ENCODE data around the gene CD82. TPM values are rescaled to one million over a fixed set of nuclear protein-coding genes. Genes with fewer than 3 reads are reported as not detected.
"Not testable (repeated sequence)": the region's sequence is repeated elsewhere in the genome, so short reads cannot be mapped to it uniquely, and the experiment has no call there.

Gene CD82
- total RNA-seq, 2 experiments from 2014 or later = 239 to 272 TPM

GRCh38 chr11:44637487-44637886 lies 72.0 kb downstream of the CD82 start:
- ChIA-PET POLR2A (no interaction called here), CTCF (no interaction called here)
- intact Hi-C loops (cut with DNase I, micrococcal nuclease) = no loop called here
- Mint-ChIP-seq H3K9me3 (ENCODE audit: low read depth) (peaks cover 7% of the 10 kb centered on the region), H3K36me3 (ENCODE audit: low read depth) (no peaks in the 10 kb centered on the region), H3K4me3 (no peak overlapping the region), H3K27ac (no peak overlapping the region), H3K4me1 (no peaks in the 10 kb centered on the region), H3K27me3 (peaks cover 16% of the 10 kb centered on the region)
- no peak for DNase-seq
- ATAC-seq = no peak

DNA sequence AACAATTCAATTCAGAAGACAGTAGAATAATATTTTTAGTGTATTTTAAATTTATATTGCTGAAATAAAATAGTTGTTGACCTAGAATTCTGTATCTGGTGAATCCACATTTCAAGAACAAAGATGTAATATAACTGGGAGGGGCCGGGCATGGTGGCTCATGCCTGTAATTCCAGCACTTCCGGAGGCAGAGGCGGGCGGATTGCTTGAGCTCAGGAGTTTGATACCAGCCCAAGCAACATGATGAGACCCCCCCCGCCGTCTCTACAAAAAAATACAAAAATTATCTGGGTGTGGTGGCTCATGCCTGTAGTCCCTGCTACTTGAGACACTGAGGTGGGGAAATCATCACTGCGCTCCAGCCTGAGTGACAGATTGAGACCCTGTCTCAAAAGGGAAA lies 72.6 kb downstream of the CD82 start:
- no peak for DNase-seq
- Mint-ChIP-seq H3K4me1 (no peaks in the 10 kb centered on the region), H3K4me3 (no peak overlapping the region), H3K36me3 (ENCODE audit: low read depth) (no peaks in the 10 kb centered on the region), H3K9me3 (ENCODE audit: low read depth) (peaks cover 12% of the 10 kb centered on the region), H3K27me3 (peaks cover 18% of the 10 kb centered on the region), H3K27ac (no peak overlapping the region)
- ATAC-seq = no peak
- POLR2A ChIA-PET = no interaction called here
- CTCF ChIA-PET = no interaction called here
- intact Hi-C loops (cut with DNase I, micrococcal nuclease) = no loop called here

GRCh38 chr11:44643217-44643616 lies 77.8 kb downstream of the CD82 start:
- Mint-ChIP-seq H3K4me1 (no peaks in the 10 kb centered on the region), H3K4me3 (no peak overlapping the region), H3K27ac (no peak overlapping the region), H3K36me3 (ENCODE audit: low read depth) (no peaks in the 10 kb centered on the region), H3K9me3 (ENCODE audit: low read depth) (peaks cover 21% of the 10 kb centered on the region), H3K27me3 (peaks cover 13% of the 10 kb centered on the region)
- intact Hi-C loops (cut with DNase I, micrococcal nuclease) = no loop called here
- POLR2A ChIA-PET = no interaction called here
- CTCF ChIA-PET = interaction anchor here (0.6 kb wide), 1 partner anchor 36 kb away, joined by 3 read pairs; no protein-coding TSS in a partner anchor
- DNase-seq = no peak
- ATAC-seq = no peak

GRCh38 chr11:44645827-44646226 lies 80.4 kb downstream of the CD82 start:
- ChIA-PET CTCF (interaction anchor here (0.6 to 1.0 kb wide), 3 partner anchors 130 to 1126 kb away, joined by 3 to 4 read pairs (median 3); no protein-coding TSS in a partner anchor), POLR2A (no interaction called here)
- ATAC-seq (no peak), DNase-seq (no peak)
- H3K27me3 Mint-ChIP-seq = peaks cover 23% of the 10 kb centered on the region
- no peaks in the 10 kb centered on the region for H3K4me1 Mint-ChIP-seq
- H3K4me3 Mint-ChIP-seq = no peak overlapping the region
- intact Hi-C loops (cut with DNase I, micrococcal nuclease) = no loop called here
- H3K9me3 Mint-ChIP-seq (ENCODE audit: low read depth) = peaks cover 21% of the 10 kb centered on the region
- no peak overlapping the region for H3K27ac Mint-ChIP-seq
- H3K36me3 Mint-ChIP-seq (ENCODE audit: low read depth) = no peaks in the 10 kb centered on the region

DNA sequence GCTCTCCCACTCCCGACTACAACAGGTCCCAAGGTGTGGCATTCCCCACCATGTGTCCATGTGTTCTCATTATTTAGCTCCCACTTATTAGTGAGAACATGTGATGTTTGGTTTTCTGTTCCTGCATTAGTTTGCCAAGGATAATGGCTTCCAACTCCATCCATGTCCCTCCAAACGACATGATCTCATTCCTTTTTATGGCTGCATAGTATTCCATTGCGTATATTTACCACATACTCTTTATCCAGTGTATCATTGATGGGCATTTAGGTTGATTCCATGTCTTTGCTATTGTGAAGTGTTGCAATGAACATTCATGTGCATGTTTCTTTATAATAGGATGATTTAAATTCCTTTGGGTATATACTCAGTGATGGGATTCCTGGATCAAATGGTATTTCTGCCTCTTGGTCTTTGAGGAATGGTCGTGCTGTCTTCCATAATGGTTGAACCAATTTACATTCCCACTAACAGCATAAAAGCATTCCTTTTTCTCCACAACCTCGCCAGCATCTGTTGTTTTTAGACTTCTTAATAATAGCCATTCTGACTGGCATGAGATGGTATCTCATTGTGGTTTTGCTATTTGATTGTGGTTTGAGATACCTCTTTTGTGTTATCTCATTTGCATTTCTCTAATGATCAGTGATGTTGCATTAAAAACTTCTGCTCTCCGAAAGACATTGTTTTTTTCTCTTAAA lies 81.9 kb downstream of the CD82 start:
- CTCF ChIA-PET = interaction anchor here (1.5 kb wide), 1 partner anchor 31 kb away, joined by 4 read pairs; no protein-coding TSS in a partner anchor

DNA sequence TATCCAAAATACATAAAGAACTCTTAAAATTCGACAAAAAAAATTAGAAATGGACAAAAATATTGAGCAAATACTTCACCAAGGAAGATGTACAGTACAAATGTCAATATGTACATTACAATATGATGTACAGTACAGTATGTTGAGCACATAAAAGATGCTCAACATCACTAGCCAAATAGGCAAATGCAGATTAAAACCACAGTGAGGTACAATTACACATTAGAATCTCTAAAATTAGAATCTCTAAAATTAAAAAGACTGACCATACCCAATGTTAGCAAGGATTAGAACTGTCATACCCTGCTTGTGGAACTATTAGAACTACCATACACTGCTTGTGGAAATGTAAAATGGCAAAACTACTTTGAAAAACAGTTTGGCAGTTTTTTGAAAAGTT lies 82.6 kb downstream of the CD82 start:
- DNase-seq (no peak), ATAC-seq (no peak)
- H3K27me3 Mint-ChIP-seq = peaks cover 27% of the 10 kb centered on the region
- intact Hi-C loops (cut with DNase I, micrococcal nuclease) = no loop called here
- no peak overlapping the region for H3K27ac Mint-ChIP-seq
- CTCF ChIA-PET = interaction anchor here (1.5 kb wide), 1 partner anchor 31 kb away, joined by 4 read pairs; no protein-coding TSS in a partner anchor
- POLR2A ChIA-PET = no interaction called here
- H3K4me3 Mint-ChIP-seq = no peak overlapping the region
- peaks cover 8% of the 10 kb centered on the region for H3K9me3 Mint-ChIP-seq (ENCODE audit: low read depth)
- no peaks in the 10 kb centered on the region for H3K4me1 Mint-ChIP-seq
- H3K36me3 Mint-ChIP-seq (ENCODE audit: low read depth) = no peaks in the 10 kb centered on the region

More for the DNA sequence above, 81.9 kb downstream of the CD82 start:
- intact Hi-C loops (cut with DNase I, micrococcal nuclease); H3K27ac Mint-ChIP-seq; H3K4me1 Mint-ChIP-seq; ATAC-seq; H3K4me3 Mint-ChIP-seq; POLR2A ChIA-PET; H3K36me3 Mint-ChIP-seq (ENCODE audit: low read depth); DNase-seq: not testable (repeated sequence)
- H3K9me3 Mint-ChIP-seq (ENCODE audit: low read depth) = peaks cover 14% of the 10 kb centered on the region
- peaks cover 27% of the 10 kb centered on the region for H3K27me3 Mint-ChIP-seq

DNA sequence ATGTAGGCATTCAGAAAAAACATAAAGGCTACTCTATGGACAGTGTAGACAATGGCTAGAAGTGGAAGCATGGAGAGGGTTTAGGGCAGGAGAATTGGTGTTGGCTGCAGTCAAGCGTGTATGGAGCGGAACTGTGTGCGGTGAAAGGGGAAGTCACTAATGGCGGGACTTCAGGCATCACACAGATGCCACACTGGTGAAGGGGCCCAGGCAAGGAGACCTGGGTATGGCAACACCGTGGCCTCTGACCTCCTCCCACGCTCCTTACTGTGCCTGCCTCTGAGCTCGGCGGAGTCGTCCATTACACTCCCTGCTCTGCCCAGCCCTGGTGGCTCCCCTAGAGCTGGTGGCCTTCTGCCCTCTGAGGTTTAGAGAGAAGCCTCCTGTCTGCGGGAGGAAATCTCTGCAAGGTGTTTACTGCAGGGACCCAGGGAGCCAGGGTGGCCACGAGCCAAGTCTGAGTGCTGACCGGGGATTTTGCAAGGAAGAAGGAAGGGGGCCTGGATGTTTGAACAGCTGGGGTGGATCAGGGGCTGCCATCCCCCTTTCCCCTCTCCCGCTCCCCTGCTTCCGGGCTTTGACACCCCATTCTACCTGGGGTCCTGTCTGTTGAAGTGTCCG lies 86.2 kb downstream of the CD82 start:
- CTCF ChIA-PET = no interaction called here
- no peaks in the 10 kb centered on the region for H3K36me3 Mint-ChIP-seq (ENCODE audit: low read depth)
- peaks cover 27% of the 10 kb centered on the region for H3K27me3 Mint-ChIP-seq
- no peak for DNase-seq
- no peaks in the 10 kb centered on the region for H3K4me1 Mint-ChIP-seq
- H3K9me3 Mint-ChIP-seq (ENCODE audit: low read depth) = no peaks in the 10 kb centered on the region
- no peak overlapping the region for H3K4me3 Mint-ChIP-seq
- intact Hi-C loops (cut with DNase I, micrococcal nuclease) = no loop called here
- POLR2A ChIA-PET = no interaction called here
- no peak overlapping the region for H3K27ac Mint-ChIP-seq
- no peak for ATAC-seq

- H3K9me3 Mint-ChIP-seq (ENCODE audit: low read depth) = no peaks in the 10 kb centered on the region
- ChIA-PET CTCF (interaction anchor here (0.7 to 0.8 kb wide), 2 partner anchors 9 to 338 kb away, joined by 3 read pairs; no protein-coding TSS in a partner anchor), POLR2A (no interaction called here)
- intact Hi-C loops (cut with DNase I, micrococcal nuclease) = no loop called here
- no peak overlapping the region for H3K4me3 Mint-ChIP-seq
- no peaks in the 10 kb centered on the region for H3K4me1 Mint-ChIP-seq
- DNase-seq (no peak), ATAC-seq (no peak)
- H3K27me3 Mint-ChIP-seq = peaks cover 20% of the 10 kb centered on the region
- no peaks in the 10 kb centered on the region for H3K36me3 Mint-ChIP-seq (ENCODE audit: low read depth)
- H3K27ac Mint-ChIP-seq = no peak overlapping the region
These were observed 87.6 kb downstream of the CD82 start for GRCh38 chr11:44652901-44653644.

- DNase-seq (no peak), ATAC-seq (no peak)
- peaks cover 4% of the 10 kb centered on the region for H3K4me1 Mint-ChIP-seq
- H3K27ac Mint-ChIP-seq = no peak overlapping the region
- H3K36me3 Mint-ChIP-seq (ENCODE audit: low read depth) = no peaks in the 10 kb centered on the region
- intact Hi-C loops (cut with DNase I, micrococcal nuclease) = no loop called here
- no peaks in the 10 kb centered on the region for H3K9me3 Mint-ChIP-seq (ENCODE audit: low read depth)
- ChIA-PET CTCF (no interaction called here), POLR2A (no interaction called here)
- no peak overlapping the region for H3K4me3 Mint-ChIP-seq
- H3K27me3 Mint-ChIP-seq = peaks cover 15% of the 10 kb centered on the region
These were observed 88.6 kb downstream of the CD82 start for GRCh38 chr11:44654057-44654456.

- intact Hi-C loops (cut with DNase I, micrococcal nuclease) = no loop called here
These were observed 89.1 kb downstream of the CD82 start for GRCh38 chr11:44654596-44654995.

GRCh38 chr11:44657836-44658505 lies 92.5 kb downstream of the CD82 start:
- peaks cover 4% of the 10 kb centered on the region for H3K27me3 Mint-ChIP-seq
- peaks cover 9% of the 10 kb centered on the region for H3K4me1 Mint-ChIP-seq

More at GRCh38 chr11:44654596-44654995, 89.1 kb downstream of the CD82 start:
- H3K9me3 Mint-ChIP-seq (ENCODE audit: low read depth) = no peaks in the 10 kb centered on the region
- peaks cover 13% of the 10 kb centered on the region for H3K27me3 Mint-ChIP-seq
- DNase-seq (no peak), ATAC-seq (no peak)
- ChIA-PET POLR2A (no interaction called here), CTCF (interaction anchor here (0.6 kb wide), 1 partner anchor 57 kb away, joined by 3 read pairs; no protein-coding TSS in a partner anchor)
- H3K27ac Mint-ChIP-seq = no peak overlapping the region
- H3K4me3 Mint-ChIP-seq = no peak overlapping the region
- peaks cover 6% of the 10 kb centered on the region for H3K4me1 Mint-ChIP-seq
- H3K36me3 Mint-ChIP-seq (ENCODE audit: low read depth) = no peaks in the 10 kb centered on the region

More at GRCh38 chr11:44657836-44658505, 92.5 kb downstream of the CD82 start:
- DNase-seq (no peak), ATAC-seq (no peak)
- Mint-ChIP-seq H3K36me3 (ENCODE audit: low read depth) (no peaks in the 10 kb centered on the region), H3K27ac (no peak overlapping the region), H3K4me3 (no peak overlapping the region), H3K9me3 (ENCODE audit: low read depth) (peaks cover 2% of the 10 kb centered on the region)
- ChIA-PET POLR2A (no interaction called here), CTCF (no interaction called here)
- intact Hi-C loops (cut with DNase I, micrococcal nuclease) = no loop called here

Measured in activated CD4-positive, alpha-beta T cell treated with anti-CD3 and anti-CD28 coated beads for 36 hours (primary cell).